PFSK-1 (cell line): ENCODE measurements around the gene TMC3.

ENCODE experiments used
- POLR2AphosphoS5 ChIP-seq: IDR thresholded peaks from 2 replicates; pipeline ENCODE4 v1.6.1; 2012; ENCODE audit warnings: low read depth, mild to moderate bottlenecking, control low read depth, low read length, moderate library complexity
- REST ChIP-seq, 2 experiments: IDR thresholded peaks; 2 replicates each; pipeline versions ENCODE4 v1.6.1 to v1.8.0; 2011 to 2012; ENCODE audit warnings: low read depth in 2 of 2, low read length in 2 of 2, control low read depth in 1 of 2, inconsistent platforms in 1 of 2, mild to moderate bottlenecking in 1 of 2, moderate library complexity in 1 of 2; ENCODE audit not compliant: insufficient read depth in 1 of 2
- SIN3A ChIP-seq: IDR thresholded peaks from 2 replicates; pipeline ENCODE4 v1.6.1; 2012; ENCODE audit warnings: mild to moderate bottlenecking, low read length, moderate library complexity, borderline replicate concordance; ENCODE audit not compliant: insufficient read depth
- TAF1 ChIP-seq: IDR thresholded peaks from 2 replicates; pipeline ENCODE4 v1.6.1; 2012; ENCODE audit warnings: low read length, control low read depth, borderline replicate concordance; ENCODE audit not compliant: insufficient read depth

- no peak for TF ChIP-seq TAF1
- no peak for TF ChIP-seq POLR2AphosphoS5
- TF ChIP-seq REST (IDR thresholded peaks at IDR 0.05; ENCODE audit: insufficient read depth in 1 of 2, low read depth in 2 of 2, low read length in 2 of 2), result no peak
- no peak for TF ChIP-seq SIN3A
Observed at GRCh38 chr15:81373775-81374395, at the start of gene TMC3.
